SJSA1 (cell line): ENCODE measurements around the gene NPFFR1. TPM values are rescaled to one million over a fixed set of nuclear protein-coding genes. Genes with fewer than 3 reads are reported as not detected.
A peak's percentile ranks its signal among the peaks of the same experiment; 100 is the strongest.
"Not testable (repeated sequence)": the region's sequence is repeated elsewhere in the genome, so short reads cannot be mapped to it uniquely, and the experiment has no call there.

ENCODE experiments used
- DNase-seq, 2 experiments: peaks; one replicate each; pipeline ENCODE4 v3.0.0-alpha.2; 2015 to 2020; ENCODE audit warnings: low spot score in 2 of 2, low read depth in 1 of 2
- H3K27ac ChIP-seq: fragments of 250-450 bp; sonication (Bioruptor Pico); 2 replicates; pipeline ENCODE4 v1.5.1; 2020; ENCODE audit warnings: mild to moderate bottlenecking, moderate library complexity
- H3K27me3 ChIP-seq: fragments of 250-450 bp; sonication (Bioruptor Pico); replicated peaks from 2 replicates; pipeline ENCODE4 v1.5.1; 2020; ENCODE audit warnings: mild to moderate bottlenecking, moderate library complexity
- H3K36me3 ChIP-seq: fragments of 250-450 bp; sonication (Bioruptor Pico); 2 replicates; pipeline ENCODE4 v1.5.1; 2020; ENCODE audit warnings: mild to moderate bottlenecking
- H3K4me1 ChIP-seq: fragments of 250-450 bp; sonication (Bioruptor Pico); replicated peaks from 2 replicates; pipeline ENCODE4 v1.6.1; 2021; ENCODE audit warnings: mild to moderate bottlenecking
- H3K4me3 ChIP-seq: fragments of 250-450 bp; sonication (Bioruptor Pico); 2 replicates; pipeline ENCODE4 v1.5.1; 2020; ENCODE audit warnings: mild to moderate bottlenecking
- H3K9me3 ChIP-seq: fragments of 250-450 bp; sonication (Bioruptor Pico); replicated peaks from 2 replicates; pipeline ENCODE4 v1.5.1; 2020; ENCODE audit warnings: mild to moderate bottlenecking
- total RNA-seq: library from RNA; depleted of rRNA; stranded (reverse); fragments of >200 nt; shearing (Covaris generic); gene quantifications from 2 replicates; pipeline ENCODE4 v1.2.3, GENCODE V29; 2014

NPFFR1 gene
- total RNA-seq, 1 experiment from 2014 or later: not detected

GRCh38 chr10:70270952-70271351, 12.9 kb downstream of the NPFFR1 start:
- H3K4me3 ChIP-seq: no peak overlapping the region
- no peaks in the 10 kb centered on the region; the same call in 1 of the 2 replicates for H3K9me3 ChIP-seq
- H3K36me3 ChIP-seq: no peaks in the 10 kb centered on the region
- H3K27me3 ChIP-seq: no peaks in the 10 kb centered on the region
- no peak overlapping the region for H3K27ac ChIP-seq
- peaks cover 14% of the 10 kb centered on the region for H3K4me1 ChIP-seq
- no peak for DNase-seq

GRCh38 chr10:70269741-70270140, 14.1 kb downstream of the NPFFR1 start:
- Histone ChIP-seq H3K36me3 (no peaks in the 10 kb centered on the region), H3K9me3 (no peaks in the 10 kb centered on the region; the same call in 1 of the 2 replicates), H3K27ac (no peak overlapping the region), H3K4me3 (no peak overlapping the region), H3K27me3 (no peaks in the 10 kb centered on the region), H3K4me1 (peaks cover 14% of the 10 kb centered on the region)
- DNase-seq: no peak

GRCh38 chr10:70268376-70268775, 15.4 kb downstream of the NPFFR1 start:
- DNase-seq: no peak

GRCh38 chr10:70267161-70267933, 16.5 kb downstream of the NPFFR1 start:
- H3K4me3 ChIP-seq: no peak overlapping the region
- no peaks in the 10 kb centered on the region for H3K27me3 ChIP-seq
- H3K9me3 ChIP-seq: no peaks in the 10 kb centered on the region; the same call in 1 of the 2 replicates
- no peaks in the 10 kb centered on the region for H3K36me3 ChIP-seq
- H3K27ac ChIP-seq: peak overlapping the region; percentile 45
- DNase-seq: peak; percentile 74 to 79
- H3K4me1 ChIP-seq: peaks cover 20% of the 10 kb centered on the region

More at GRCh38 chr10:70268376-70268775, 15.4 kb downstream of the NPFFR1 start:
- Histone ChIP-seq H3K9me3 (no peaks in the 10 kb centered on the region; the same call in 1 of the 2 replicates), H3K4me1 (peaks cover 18% of the 10 kb centered on the region), H3K27ac (no peak overlapping the region), H3K4me3 (no peak overlapping the region), H3K36me3 (no peaks in the 10 kb centered on the region), H3K27me3 (no peaks in the 10 kb centered on the region)

- Histone ChIP-seq H3K36me3 (no peaks in the 10 kb centered on the region), H3K4me3 (no peak overlapping the region), H3K4me1 (peaks cover 20% of the 10 kb centered on the region), H3K9me3 (no peaks in the 10 kb centered on the region; the same call in 1 of the 2 replicates), H3K27me3 (no peaks in the 10 kb centered on the region), H3K27ac (peak overlapping the region; percentile 23; the same call in 1 of the 2 replicates)
- no peak for DNase-seq
These were observed 17.1 kb downstream of the NPFFR1 start for GRCh38 chr10:70266701-70267100.

- Histone ChIP-seq H3K9me3 (no peaks in the 10 kb centered on the region; the same call in 1 of the 2 replicates), H3K4me1 (peaks cover 20% of the 10 kb centered on the region), H3K36me3 (no peaks in the 10 kb centered on the region), H3K27ac (no peak overlapping the region), H3K27me3 (no peaks in the 10 kb centered on the region), H3K4me3 (no peak overlapping the region)
- DNase-seq: no peak
These were observed 17.7 kb downstream of the NPFFR1 start for GRCh38 chr10:70266056-70266455.

- no peaks in the 10 kb centered on the region; the same call in 1 of the 2 replicates for H3K9me3 ChIP-seq
- no peak overlapping the region for H3K4me3 ChIP-seq
- H3K27me3 ChIP-seq: no peaks in the 10 kb centered on the region
- H3K36me3 ChIP-seq: no peaks in the 10 kb centered on the region
- peaks cover 20% of the 10 kb centered on the region for H3K4me1 ChIP-seq
- no peak overlapping the region for H3K27ac ChIP-seq
- no peak for DNase-seq
These were observed 18.6 kb downstream of the NPFFR1 start for GRCh38 chr10:70265032-70265689.

- peaks cover 16% of the 10 kb centered on the region for H3K4me1 ChIP-seq
- no peak overlapping the region for H3K27ac ChIP-seq
- no peak for DNase-seq
- H3K9me3 ChIP-seq: no peaks in the 10 kb centered on the region
- H3K36me3 ChIP-seq: no peaks in the 10 kb centered on the region
- H3K4me3 ChIP-seq: no peak overlapping the region
- no peaks in the 10 kb centered on the region for H3K27me3 ChIP-seq
These were observed 23.1 kb downstream of the NPFFR1 start for GRCh38 chr10:70260734-70261133.

- no peak overlapping the region for H3K27ac ChIP-seq
- H3K9me3 ChIP-seq: no peaks in the 10 kb centered on the region
- peaks cover 21% of the 10 kb centered on the region for H3K4me1 ChIP-seq
- no peaks in the 10 kb centered on the region for H3K36me3 ChIP-seq
- H3K27me3 ChIP-seq: no peaks in the 10 kb centered on the region
- DNase-seq: no peak
- H3K4me3 ChIP-seq: no peak overlapping the region
These were observed 23.5 kb downstream of the NPFFR1 start for GRCh38 chr10:70260259-70260658.

GRCh38 chr10:70258216-70258615, 25.6 kb downstream of the NPFFR1 start:
- DNase-seq: no peak
- H3K36me3 ChIP-seq: no peaks in the 10 kb centered on the region

GRCh38 chr10:70257816-70258215, 26.0 kb downstream of the NPFFR1 start:
- DNase-seq, H3K27ac ChIP-seq, H3K9me3 ChIP-seq, H3K36me3 ChIP-seq, H3K27me3 ChIP-seq, H3K4me3 ChIP-seq: not testable (repeated sequence)
- peaks cover 20% of the 10 kb centered on the region for H3K4me1 ChIP-seq

More at GRCh38 chr10:70258216-70258615, 25.6 kb downstream of the NPFFR1 start:
- Histone ChIP-seq H3K27ac (no peak overlapping the region), H3K9me3 (no peaks in the 10 kb centered on the region), H3K27me3 (no peaks in the 10 kb centered on the region), H3K4me1 (peaks cover 21% of the 10 kb centered on the region), H3K4me3 (no peak overlapping the region)

GRCh38 chr10:70256463-70256862, 27.3 kb downstream of the NPFFR1 start:
- Histone ChIP-seq H3K27me3 (no peaks in the 10 kb centered on the region), H3K27ac (no peak overlapping the region), H3K36me3 (no peaks in the 10 kb centered on the region), H3K4me3 (no peak overlapping the region), H3K9me3 (no peaks in the 10 kb centered on the region), H3K4me1 (peaks cover 20% of the 10 kb centered on the region)
- no peak for DNase-seq

GRCh38 chr10:70255329-70256299, 28.2 kb downstream of the NPFFR1 start:
- Histone ChIP-seq H3K9me3 (no peaks in the 10 kb centered on the region), H3K27me3 (no peaks in the 10 kb centered on the region), H3K36me3 (no peaks in the 10 kb centered on the region), H3K4me1 (peaks cover 20% of the 10 kb centered on the region), H3K27ac (no peak overlapping the region), H3K4me3 (no peak overlapping the region)
- DNase-seq: peak; percentile 55 to 58
